Astrocyte of the spinal cord (primary cell): ENCODE measurements around the gene NINJ2.

ENCODE experiments used
- DNase-seq: peaks from one replicate; pipeline ENCODE4 v3.0.0; 2011; ENCODE audit warnings: low read depth, low spot score
- H3K4me3 ChIP-seq: 2 replicates; pipeline ENCODE4 v1.5.1; 2011; ENCODE audit warnings: low read depth, mild to moderate bottlenecking, low read length, moderate library complexity
- CTCF ChIP-seq: IDR thresholded peaks from 2 replicates; pipeline ENCODE4 v1.5.1; 2012; ENCODE audit warnings: low read depth, mild to moderate bottlenecking, low read length, inconsistent platforms
- in situ Hi-C: cut with HindIII; loops from 2 replicates; pipeline ENCODE4 v1.10.0; 2017; ENCODE audit warnings: low sequenced_read_pairs

Gene NINJ2

DNA sequence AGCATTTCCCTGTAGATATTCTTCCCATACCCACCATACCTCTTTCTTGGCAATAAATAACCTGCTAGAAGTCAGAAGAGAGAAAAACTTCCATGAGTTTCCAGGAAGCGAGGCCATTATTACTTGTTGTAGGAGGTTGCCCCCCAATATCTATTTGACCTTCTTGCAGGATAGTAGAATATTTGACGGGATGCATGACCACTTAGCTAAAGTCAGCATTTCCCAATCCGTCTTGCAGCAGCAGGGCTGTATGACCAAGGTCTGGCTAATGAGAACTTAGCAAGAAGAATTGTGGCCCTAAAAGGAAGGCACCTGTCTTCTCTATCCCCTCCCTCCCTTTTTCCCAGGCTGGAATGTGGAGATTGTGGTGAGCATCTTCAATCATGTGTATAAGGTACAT, 51.5 kb downstream of the NINJ2 start:
- TF ChIP-seq CTCF: no peak
- no peak for DNase-seq
- no peak overlapping the region for H3K4me3 ChIP-seq
- in situ Hi-C loops: no loop called here

DNA sequence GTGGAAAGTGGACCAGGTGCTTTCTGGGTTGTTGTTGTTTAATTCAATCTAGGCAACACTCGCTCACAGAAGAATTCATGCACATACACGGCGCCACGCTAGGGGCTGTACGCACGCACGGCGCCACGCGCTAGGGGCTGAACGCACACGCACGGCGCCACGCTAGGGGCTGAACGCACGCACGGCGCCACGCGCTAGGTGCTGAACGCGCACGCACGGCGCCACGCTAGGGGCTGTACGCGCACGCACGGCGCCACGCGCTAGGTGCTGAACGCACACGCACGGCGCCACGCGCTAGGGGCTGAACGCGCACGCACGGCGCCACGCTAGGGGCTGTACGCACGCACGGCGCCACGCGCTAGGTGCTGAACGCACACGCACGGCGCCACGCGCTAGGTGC, 54.3 kb downstream of the NINJ2 start:
- no peak for DNase-seq
- no peak overlapping the region for H3K4me3 ChIP-seq
- in situ Hi-C loops: no loop called here
- no peak for TF ChIP-seq CTCF

GRCh38 chr12:608413-608812, 54.8 kb downstream of the NINJ2 start:
- in situ Hi-C loops: no loop called here
- H3K4me3 ChIP-seq: no peak overlapping the region
- no peak for DNase-seq
- TF ChIP-seq CTCF: no peak

DNA sequence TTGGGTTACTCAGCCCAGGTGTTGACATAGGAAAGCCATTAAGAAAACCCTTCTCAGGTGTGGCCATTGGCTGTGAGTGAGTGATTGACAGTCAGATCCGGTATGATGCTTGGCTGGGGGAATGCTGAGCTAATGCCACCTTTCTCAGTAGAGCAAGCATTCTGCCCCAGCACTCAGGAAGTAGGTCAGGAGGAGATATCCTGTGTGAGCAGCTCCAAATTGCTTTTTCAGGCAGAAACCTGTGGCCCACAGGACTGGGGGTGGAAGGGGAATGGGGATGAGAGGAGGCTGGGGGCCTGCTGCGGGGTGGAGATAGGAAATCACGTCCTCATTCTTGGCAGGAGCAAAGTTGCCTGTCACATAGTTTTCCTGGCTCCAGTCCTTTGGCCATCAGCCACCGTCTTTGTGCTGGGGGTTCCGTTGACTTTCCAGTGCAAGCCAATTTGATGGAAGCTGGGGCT, 55.7 kb downstream of the NINJ2 start:
- in situ Hi-C loops: no loop called here
- no peak overlapping the region for H3K4me3 ChIP-seq
- TF ChIP-seq CTCF: no peak
- no peak for DNase-seq

DNA sequence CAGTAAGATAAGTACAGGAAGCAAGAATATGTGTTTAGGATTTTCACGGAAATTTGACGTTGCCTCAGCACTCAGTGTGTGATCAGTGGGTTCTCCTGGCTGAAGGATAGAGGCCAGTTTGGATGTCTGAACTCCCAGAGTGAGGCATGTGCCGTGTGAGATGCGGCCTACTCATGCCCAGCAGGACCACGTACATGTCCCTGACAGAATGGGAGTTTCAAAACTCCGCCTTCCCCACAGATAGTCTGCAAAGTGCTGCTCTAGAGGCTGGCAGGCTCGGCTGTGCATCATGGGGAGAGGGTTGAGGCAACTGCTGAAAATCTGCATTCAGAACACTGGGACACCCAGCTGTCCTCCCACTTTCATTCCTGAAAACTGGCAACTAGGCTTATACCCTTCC, 58.3 kb downstream of the NINJ2 start:
- DNase-seq: no peak
- no peak overlapping the region for H3K4me3 ChIP-seq
- in situ Hi-C loops: no loop called here
- no peak for TF ChIP-seq CTCF

- in situ Hi-C loops: no loop called here
- H3K4me3 ChIP-seq: no peak overlapping the region
- DNase-seq: no peak
- no peak for TF ChIP-seq CTCF
Measured at GRCh38 chr12:602700-603068, 60.6 kb downstream of the NINJ2 start.

GRCh38 chr12:601976-602699, 61.1 kb downstream of the NINJ2 start:
- in situ Hi-C loops: no loop called here
- no peak for DNase-seq
- H3K4me3 ChIP-seq: no peak overlapping the region
- TF ChIP-seq CTCF: no peak
